GM19043 (cell line): ENCODE data around the gene CDYL2.

Source experiments
- ATAC-seq: cut with Tn5 transposase; IDR thresholded peaks from one replicate; pipeline ENCODE4 v1.9.1; 2021; ENCODE audit warnings: low read depth; ENCODE audit not compliant: unreplicated experiment

The CDYL2 gene

DNA sequence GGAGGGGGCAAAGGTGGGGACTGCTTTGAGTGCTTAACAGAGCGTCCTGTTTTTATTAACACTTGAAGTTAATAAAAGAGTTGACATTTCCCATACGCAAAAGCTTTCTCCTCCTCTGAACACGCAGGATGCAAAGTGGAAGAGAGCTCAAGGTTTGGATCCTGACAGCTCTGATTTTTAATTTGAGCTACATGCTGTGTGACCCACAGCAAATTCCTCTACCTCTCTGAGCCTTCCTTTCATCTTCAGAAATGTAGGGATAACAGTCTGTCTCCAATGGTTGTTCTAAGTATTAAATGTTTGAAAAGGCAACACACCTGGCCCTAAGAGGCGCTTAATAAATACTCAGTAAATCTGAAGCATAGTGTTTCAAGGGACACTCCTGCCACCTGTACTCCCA, 93.0 kb downstream of the CDYL2 start:
- no peak for ATAC-seq

DNA sequence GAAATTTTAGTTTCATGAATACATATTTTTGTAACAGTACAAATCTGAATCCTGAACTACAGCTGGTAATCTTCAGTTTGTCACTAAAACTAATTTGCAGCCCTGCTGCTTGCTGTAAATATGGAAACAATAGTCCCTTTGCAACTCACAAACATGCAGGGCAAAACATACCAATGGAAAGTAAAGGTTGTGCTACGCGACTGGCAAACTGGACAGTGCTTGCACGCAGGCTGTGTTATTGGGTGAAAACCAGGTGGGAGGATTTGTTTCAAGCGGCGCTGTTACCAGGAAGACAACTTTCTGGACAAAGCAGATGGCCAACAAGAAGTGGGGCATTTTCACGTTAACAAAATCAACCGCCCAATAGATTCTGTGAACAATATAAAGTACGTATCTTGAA, 93.5 kb downstream of the CDYL2 start:
- ATAC-seq, result no peak

DNA sequence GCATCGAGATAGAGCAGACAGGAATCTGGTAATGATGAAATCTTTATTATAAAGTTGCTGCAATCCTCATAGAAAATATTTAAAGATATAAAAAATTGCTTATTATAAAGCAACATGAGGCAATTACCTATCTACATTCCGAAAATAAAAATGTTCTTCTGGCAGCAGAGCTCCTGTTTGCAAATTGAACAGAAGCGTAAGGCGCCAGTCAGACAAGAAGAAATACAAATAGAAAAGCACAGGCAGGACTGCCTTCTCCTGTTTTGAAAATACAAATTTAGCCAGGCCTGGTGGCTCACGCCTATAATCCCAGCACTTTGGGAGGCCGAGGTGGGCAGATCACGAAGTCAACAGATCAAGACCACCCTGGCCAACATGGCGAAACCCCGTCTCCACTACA, 95.6 kb downstream of the CDYL2 start:
- no peak for ATAC-seq

DNA sequence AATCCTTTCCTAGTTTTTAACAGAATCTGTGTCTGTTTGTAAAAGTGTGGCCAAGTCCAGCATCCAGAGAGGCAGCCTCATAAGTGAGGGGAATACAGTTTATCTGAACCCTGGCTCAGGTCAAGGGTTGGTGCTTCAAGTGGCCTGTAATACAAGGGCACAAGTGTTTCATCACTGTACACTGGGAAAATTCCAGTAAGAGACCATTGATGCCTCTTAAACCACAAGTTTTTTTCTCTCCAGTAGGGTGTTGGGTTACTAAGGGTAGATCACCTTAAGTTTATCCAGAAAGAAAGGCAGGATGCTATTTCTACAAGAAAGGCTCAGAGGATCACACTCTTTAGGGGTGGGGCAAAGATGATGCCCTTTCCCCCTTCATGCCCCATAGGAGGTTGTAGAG, 96.7 kb downstream of the CDYL2 start:
- no peak for ATAC-seq

DNA sequence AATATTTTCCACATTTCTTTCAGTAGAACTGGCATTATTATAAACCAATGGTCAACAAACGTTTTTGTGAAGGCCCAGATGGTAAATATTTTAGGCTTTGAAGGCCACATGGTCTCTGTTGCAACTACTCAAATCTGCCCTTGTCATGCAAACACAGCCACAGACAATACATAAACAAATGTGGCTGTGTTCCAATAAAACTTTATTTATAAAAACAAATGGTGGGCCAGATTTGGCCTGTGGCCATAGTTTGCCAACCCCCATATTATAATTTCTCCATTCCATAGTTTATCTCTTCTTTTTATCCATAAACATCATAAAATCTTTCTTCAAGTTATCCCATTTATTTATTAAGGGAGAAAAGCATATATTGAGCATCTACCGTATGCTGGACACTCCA, 98.8 kb downstream of the CDYL2 start:
- ATAC-seq, result no peak

DNA sequence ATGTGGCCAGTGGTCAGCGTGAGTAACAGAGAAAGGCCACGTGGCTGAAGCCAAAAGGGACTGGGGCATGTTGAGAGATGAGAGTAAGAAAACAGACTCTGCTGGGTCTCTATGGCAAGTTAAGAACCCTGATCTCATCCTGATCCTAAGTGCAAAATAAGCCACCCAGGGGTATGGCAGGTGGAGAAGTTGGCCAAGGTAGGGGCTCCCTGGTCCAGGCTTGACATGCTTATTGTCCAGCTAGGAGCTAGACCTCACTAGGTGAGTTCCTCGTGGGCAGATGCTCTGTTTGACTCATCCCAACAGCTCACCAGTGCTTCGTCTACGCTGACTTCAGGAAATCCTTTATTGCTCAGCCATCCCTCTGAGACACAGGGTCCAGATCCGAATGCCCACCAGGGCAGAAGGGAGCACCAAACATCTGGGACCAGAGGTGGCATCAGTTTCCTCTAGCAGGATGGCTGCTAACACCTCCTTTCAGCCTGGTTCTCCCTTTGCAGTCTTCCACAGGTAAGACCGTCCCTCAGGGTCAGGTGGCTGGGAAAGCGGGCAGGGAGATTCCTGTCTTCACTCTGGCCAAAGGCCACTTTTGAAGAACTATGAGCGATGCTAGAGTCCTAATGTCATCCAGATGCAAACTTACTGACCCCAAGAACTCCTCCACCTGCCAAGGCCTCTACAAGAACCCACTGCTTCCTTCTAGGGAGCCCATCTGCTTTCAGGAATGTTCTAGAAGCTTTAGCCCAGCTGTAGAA, 99.5 kb downstream of the CDYL2 start:
- ATAC-seq, result no peak

DNA sequence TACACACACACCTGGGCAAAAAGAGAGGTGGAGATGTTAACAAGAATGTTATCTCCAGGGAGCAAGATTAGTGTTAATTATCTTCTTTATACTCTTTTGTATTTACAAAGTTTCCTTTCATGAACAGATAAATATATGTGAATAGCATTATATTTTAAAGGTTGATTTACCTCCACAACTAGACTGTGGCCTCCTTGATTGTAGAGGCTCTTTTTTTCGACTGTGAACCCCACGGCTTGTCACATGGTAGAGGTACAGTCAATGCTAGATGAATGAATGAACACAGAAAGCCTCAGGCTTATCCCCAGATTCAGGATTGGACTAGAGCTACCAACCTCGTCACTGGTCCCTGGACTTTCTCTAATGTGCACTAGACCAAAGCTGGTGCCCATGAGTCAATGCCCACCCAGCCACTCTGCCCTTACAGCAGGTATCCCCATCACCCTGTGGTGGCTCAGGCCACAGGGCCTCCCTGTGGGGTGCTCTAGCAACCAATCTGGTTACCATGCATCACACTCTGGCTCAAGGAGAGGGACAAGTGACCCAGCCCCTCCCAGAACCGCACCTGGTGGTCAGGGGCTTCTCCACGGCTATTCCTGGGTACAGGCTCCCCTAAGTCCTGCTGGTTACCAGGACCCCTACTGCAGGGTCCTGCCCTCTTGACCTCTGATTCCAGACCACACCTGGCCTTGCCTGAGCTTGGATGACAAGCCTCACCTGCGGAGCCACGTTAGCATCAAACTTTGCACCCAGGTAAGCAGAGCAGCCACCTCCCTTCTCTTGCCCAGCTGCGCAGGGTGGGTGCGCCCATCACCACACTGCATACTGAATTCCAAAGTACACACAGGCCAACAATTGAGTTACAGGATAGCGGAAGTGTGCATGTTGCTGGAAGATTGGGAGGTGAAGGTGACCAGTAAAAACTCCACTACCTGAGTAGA, 101.0 kb downstream of the CDYL2 start:
- ATAC-seq, result no peak

DNA sequence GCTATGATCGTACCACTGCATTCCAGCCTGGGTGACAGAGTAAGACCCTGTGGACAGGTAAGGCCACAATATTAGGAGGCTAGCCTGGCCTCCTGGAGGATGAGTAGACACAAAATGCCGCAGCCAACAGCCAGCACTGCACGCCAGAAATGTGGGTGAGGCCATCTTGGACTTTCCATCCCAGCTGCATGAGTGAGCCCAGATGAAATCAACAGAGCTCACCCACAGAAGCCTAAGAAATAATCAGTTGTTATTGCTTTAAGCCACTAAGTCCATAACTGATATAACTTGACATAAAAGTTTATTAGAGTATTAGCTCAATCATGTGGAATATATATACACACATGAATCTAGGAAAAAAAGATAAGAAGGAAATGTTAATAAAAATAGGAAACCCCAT, 101.7 kb downstream of the CDYL2 start:
- ATAC-seq, result no peak

DNA sequence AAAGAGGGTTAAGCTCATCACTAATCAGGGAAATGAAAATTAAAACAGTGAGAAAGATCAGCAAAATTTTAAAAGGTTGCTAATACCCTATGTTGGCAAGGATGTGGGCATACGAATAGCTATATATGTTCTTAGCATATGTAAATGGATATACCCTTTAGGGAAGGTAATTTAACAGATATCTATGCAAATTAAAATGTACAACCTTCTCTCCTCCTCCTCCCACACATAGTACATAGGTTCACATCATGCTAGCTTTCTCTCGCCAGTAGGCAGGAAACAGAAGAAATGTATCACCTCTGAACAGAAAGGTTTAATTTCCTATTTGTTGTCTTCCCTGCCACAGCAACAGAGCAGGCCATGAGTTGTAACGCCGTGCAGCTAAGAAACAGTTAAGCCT, 103.8 kb downstream of the CDYL2 start:
- no peak for ATAC-seq

DNA sequence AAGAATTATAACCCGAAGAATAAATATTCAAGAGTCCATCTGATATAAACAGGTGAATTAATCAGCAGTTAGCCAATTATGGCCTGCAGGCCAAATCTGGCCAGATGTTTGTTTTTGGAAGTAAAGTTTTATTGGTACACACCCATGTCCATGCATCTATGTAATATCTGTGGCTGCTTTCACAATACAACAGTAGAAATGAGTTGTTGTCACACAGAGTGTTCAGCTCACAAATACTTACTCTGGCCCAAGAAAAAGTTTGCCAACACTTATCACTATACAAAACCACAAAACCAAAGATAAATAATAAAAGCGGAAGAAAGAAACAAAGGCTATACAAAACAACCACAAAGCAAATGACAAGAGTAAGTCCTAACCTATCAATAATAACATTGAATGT, 109.4 kb downstream of the CDYL2 start:
- ATAC-seq, result no peak

DNA sequence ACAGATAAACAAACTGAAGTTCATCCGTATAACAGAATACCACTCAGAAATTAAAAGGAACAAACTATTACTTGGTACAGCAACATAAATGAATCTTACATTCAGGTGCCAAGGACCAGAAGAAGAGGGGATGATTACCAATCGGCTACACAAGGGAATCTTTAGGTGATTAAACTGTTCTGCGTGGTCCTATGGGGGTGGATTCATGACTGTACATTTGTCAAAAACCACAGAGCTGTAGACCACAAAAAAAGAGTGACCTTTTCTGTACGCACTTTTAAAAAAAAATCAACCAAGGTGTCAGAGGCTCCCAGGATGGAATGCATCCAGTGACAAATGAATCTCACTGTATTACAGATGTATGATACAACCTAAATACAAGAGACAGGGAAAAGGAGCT, 110.8 kb downstream of the CDYL2 start:
- no peak for ATAC-seq

DNA sequence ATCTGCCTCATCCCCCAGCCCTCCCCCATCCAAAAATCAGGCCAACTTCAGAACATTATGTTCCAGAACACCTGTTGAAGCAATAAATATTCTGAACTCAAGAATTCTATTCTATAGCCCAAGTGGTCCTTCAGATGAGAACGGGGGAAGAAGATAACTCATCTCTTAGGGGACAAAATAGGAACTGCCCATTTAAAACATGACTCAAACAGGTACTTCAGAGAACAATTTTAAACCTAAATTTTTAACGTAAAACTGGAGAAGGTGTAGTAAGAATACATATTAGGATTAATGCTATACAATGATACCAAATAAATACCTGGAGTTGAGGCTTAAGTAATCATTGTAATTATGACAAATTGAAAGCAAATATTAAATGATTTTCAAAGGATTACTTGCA, 112.1 kb downstream of the CDYL2 start:
- no peak for ATAC-seq

DNA sequence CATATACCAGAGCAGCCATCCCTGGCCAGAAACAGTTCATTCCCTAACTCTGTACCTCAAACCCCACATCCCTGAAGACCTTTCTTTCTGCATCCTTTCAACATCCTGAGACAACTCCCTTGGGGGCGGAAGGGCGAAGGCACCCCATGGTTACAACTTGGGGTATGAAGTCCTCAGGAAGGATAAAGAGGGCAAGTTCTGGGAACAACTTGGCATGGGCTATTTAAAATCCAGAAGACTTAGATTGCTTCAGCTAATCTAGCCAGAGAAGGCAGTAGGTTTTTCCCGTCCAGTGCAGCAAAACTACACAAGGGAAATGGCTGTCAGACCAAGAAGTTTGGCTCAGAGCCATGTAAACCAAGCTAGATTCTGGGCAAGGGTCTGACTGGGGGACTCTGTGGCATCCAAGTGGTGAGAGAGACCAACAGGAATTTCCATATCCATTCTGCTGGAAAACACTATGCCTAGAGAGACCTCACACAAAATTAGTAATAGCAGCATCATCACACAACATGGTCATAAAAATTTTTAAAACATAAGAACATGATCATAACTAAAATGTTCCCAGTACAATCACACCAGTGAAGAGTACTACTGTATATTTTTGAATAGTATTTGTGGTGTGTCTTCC, 113.2 kb downstream of the CDYL2 start:
- ATAC-seq, result no peak

DNA sequence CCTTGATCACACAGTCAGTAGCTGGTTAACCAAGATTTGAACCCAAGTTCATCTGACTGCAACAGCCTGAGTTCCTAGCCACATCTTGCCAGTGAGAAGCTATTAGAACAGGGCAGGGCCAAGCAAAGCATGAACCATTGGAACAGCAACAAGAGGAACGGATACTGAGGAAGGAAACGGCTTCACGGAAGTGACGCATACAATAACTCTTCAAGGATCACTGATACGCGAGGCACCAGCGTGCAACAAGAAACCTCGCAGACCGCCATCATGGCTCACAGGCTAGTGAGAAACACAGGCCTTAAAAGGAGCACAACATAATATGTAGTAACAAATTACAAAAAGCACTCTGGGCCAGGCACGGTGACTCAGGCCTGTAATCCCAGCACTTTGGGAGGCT, 114.9 kb downstream of the CDYL2 start:
- no peak for ATAC-seq

DNA sequence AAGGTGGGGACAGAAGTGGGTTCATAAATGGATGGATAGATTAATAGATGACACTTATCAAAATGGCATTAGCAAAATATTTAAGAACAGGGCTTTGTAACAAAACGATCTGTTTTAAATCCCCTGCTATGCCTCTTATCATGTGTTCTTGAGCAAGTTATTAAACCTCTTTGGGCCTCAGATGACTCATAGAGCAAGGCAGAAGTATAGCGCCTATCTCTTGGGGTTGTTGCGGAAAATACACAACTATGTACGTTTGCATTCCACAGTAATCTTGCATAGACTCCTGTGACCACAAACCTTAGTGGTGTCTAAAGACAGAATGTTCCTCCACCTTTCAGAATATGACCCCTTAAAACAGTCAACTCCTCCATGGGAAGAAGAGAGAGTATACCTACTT, 116.8 kb downstream of the CDYL2 start:
- no peak for ATAC-seq

DNA sequence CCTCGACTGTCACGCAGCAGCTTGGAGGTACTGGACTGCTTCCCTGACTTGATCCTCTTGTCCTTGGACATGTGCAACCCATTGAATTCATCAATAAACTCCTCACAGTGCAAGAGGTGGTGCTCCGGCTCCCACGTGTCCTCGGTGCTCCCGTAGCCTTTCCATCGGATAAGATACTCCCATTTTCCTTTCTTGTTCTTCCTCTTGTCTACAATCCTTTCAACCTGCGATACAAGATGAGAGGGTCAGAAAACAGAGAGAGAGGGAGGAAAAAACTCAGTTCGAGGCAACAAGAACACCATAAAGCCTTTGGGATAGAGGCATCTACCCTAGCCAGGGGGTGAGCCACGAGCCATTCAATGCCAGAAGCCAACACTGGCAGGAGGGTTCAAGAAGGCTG, 119.5 kb downstream of the CDYL2 start:
- no peak for ATAC-seq

DNA sequence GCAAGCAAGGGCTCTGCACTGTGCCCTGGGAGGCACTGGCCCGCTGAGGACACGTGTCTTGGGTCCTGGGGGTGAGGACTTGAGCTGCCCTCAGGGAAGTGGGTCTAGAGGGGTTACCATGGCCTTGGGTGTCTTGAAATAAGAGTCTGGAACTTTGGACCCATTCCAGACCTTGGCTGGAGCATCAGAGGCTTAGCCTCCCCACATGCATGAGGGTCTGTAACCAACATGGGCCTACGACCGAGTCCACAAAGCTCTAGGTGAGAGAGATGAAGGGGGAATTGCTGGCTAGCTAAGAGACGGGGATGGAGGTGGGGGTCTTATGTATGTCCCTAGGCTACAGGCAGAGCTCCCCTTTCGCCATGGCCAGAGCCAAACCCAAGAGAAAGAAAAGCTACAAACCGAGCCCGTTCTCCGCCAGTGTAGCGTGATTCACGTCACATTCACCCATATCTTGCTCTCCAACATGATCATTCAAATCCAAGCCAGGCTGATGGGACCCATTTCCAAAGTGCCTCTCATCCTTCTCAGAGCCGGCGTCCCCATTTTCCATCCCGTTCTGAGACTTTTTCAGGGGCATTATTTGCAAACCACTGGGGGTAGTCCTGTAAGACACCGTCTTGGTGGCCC, 120.1 kb downstream of the CDYL2 start:
- ATAC-seq, result no peak

DNA sequence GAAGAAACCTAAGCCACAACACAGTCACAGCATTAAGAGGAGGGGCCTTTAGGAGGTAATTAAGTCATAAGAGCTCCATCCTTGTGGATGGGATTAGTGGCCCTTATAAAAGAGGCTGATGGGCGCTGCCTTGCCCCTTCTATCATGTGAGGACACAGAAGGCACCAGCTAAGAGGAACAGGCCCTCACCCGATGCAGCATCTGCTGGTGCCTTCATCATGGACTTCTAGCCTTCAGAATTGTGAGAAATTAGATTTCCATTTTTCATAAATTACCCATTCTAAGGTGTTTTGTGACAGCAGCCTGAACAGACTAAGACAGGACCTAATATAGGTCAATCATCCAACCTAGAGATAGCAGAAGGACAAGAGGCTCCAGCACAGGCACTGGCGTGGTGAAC, 120.8 kb downstream of the CDYL2 start:
- no peak for ATAC-seq

DNA sequence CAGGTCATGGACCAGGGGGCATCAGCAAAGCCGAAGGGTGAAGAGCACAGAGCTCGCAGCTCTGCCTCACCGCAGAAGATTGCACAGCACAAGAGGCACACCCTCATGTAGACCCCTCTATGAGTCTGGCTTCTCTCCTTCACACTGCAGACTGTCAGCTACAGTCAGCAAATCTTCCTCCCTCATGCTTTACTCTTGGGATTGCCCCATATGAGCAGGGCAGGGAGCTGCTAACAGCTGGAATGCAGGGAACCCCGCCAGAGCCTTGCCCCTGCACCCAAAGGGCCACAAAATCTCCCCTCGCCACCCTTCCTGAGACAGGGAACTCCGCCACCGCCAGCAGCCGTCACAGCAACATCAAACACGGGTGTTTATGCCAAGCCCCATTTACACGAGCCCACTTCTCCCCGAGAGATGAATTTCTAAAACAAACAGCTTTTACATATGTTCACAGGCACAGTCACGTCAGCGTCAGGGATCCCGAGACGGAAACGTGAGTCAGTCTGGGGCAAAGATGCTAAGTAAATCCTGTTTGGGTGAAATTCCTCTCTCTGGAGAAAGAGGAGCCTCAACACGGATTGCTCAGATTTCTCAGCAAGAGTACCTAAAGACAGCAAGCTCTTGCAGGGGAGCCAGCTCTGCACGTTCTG, 121.9 kb downstream of the CDYL2 start:
- no peak for ATAC-seq

DNA sequence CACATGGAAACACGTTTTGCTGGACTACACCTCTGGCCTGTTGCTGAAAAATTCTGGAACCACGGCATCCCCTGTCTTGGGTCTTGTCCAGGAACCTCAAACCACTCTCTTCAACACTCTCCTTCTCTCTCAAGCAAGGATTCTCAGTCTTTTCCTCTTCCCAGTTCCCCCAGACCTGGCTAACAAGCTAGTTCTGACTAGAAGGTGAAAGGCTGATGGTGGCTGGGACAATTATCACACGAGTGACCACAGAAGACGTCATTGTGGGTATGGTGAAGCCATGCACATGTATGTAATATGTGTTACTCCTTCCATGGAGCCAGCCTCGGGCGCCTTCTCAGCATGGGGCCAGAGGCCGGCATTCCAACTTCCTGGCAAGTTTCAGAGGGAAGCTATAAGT, 123.0 kb downstream of the CDYL2 start:
- no peak for ATAC-seq

DNA sequence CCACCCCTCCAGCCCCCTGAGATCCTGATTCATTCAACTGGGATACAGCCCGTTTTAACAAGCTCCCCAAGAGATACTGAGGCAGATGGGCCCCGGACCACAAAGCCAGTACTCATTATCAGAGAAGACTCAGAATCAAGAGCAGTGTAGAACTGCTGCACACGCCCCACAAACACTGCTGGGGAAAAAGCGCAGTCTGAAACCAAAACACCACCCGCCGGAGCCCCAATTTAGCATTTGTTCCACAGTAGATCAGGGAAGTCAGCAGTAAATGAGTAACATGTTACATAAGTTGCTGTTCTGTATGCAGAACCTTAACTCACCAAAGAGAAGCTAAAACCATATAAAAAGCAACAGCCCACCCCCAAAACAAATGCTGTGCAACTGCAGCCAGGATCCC, 123.6 kb downstream of the CDYL2 start:
- ATAC-seq, result no peak
